PC-3 (cell line): ENCODE results near the gene ZC2HC1B. TPM values are rescaled to one million over a fixed set of nuclear protein-coding genes. Genes with fewer than 3 reads are reported as not detected.
"Not testable (repeated sequence)": the region's sequence is repeated elsewhere in the genome, so short reads cannot be mapped to it uniquely, and the experiment has no call there.

Source experiments
- ATAC-seq: fragments of 200-7000 bp; cut with Tn5 transposase; 2 replicates; pipeline ENCODE4 v1.9.1; 2020; ENCODE audit warnings: mild to moderate bottlenecking, moderate library complexity
- BruUV-seq: library from RNA; stranded (reverse); fragments of 400-500 nt; replicated peaks from 2 replicates; lab custom pipeline; 2021; lab: Mats Ljungman, UMichigan
- CTCF ChIA-PET: fragments of 300-600 bp; sonication (Branson Sonifier 250); formaldehyde crosslinking; loops from one replicate; lab custom pipeline; 2022; ENCODE audit warnings: antibody characterized with exemption; lab: Charles Lee
- POLR2A ChIA-PET: fragments of 300-600 bp; sonication (Branson Sonifier 250); formaldehyde crosslinking; loops from one replicate; lab custom pipeline; 2022; ENCODE audit warnings: antibody characterized with exemption; ENCODE audit not compliant: unreplicated experiment; lab: Charles Lee
- DNase-seq: peaks from one replicate; pipeline ENCODE4 v3.0.0-alpha.2; 2015
- H2AFZ ChIP-seq: fragments of 300-600 bp; sonication (generic); 2 replicates; pipeline ENCODE4 v1.6.0; 2016; ENCODE audit warnings: antibody characterized with exemption, low read length
- H3F3A ChIP-seq: fragments of 300-600 bp; sonication (generic); one replicate; pipeline ENCODE4 v1.6.0; 2017; ENCODE audit warnings: antibody characterized with exemption, low read length, control low read depth, mild to moderate bottlenecking; ENCODE audit not compliant: unreplicated experiment
- H3K27ac ChIP-seq: fragments of 300-600 bp; sonication (generic); 2 replicates; pipeline ENCODE4 v1.5.1; 2016; ENCODE audit warnings: mild to moderate bottlenecking, low read length
- H3K27me3 ChIP-seq: fragments of 300-600 bp; sonication (generic); 2 replicates; pipeline ENCODE4 v1.6.1; 2016; ENCODE audit warnings: low read length, mixed read lengths
- H3K36me3 ChIP-seq: fragments of 300-600 bp; sonication (generic); 2 replicates; pipeline ENCODE4 v1.6.1; 2016; ENCODE audit warnings: low read depth, mixed run types, low read length, mixed read lengths
- H3K4me1 ChIP-seq: fragments of 300-600 bp; sonication (generic); 2 replicates; pipeline ENCODE4 v1.5.1; 2016; ENCODE audit warnings: low read length; ENCODE audit not compliant: insufficient read depth
- H3K4me2 ChIP-seq: fragments of 300-600 bp; sonication (generic); 2 replicates; pipeline ENCODE4 v1.6.0; 2016; ENCODE audit warnings: low read length
- H3K4me3 ChIP-seq: fragments of 300-600 bp; sonication (generic); 2 replicates; pipeline ENCODE4 v1.5.1; 2016; ENCODE audit warnings: mild to moderate bottlenecking, low read length, mixed read lengths
- H3K79me2 ChIP-seq: fragments of 300-600 bp; sonication (generic); 2 replicates; pipeline ENCODE4 v1.6.1; 2017; ENCODE audit warnings: low read length, mixed read lengths
- H3K9ac ChIP-seq: fragments of 300-600 bp; sonication (generic); 2 replicates; pipeline ENCODE4 v1.6.0; 2016; ENCODE audit warnings: mild to moderate bottlenecking, low read length
- H3K9me2 ChIP-seq: fragments of 300-600 bp; sonication (generic); replicated peaks from 2 replicates; pipeline ENCODE4 v1.6.1; 2016; ENCODE audit warnings: mixed run types, low read length, mixed read lengths
- H3K9me3 ChIP-seq: fragments of 300-600 bp; sonication (generic); 2 replicates; pipeline ENCODE4 v1.6.1; 2016; ENCODE audit warnings: low read length, mixed read lengths
- H4K20me1 ChIP-seq: fragments of 300-600 bp; sonication (generic); 2 replicates; pipeline ENCODE4 v1.6.1; 2016; ENCODE audit warnings: low read length, mixed read lengths
- CTCF ChIP-seq: fragments of 300-600 bp; sonication (generic); conservative IDR thresholded peaks from 2 replicates; pipeline ENCODE4 v1.5.1; 2017; ENCODE audit warnings: antibody characterized with exemption, low read depth, mild to moderate bottlenecking, low read length
- EZH2 ChIP-seq: fragments of 300-600 bp; sonication (generic); IDR thresholded peaks from one replicate; pipeline ENCODE4 v1.6.1; 2017; ENCODE audit warnings: antibody characterized with exemption, mild to moderate bottlenecking, low read length; ENCODE audit not compliant: unreplicated experiment
- EZH2phosphoT487 ChIP-seq: fragments of 300-600 bp; sonication (generic); IDR thresholded peaks from 2 replicates; pipeline ENCODE4 v1.6.1; 2018; ENCODE audit warnings: mild to moderate bottlenecking, antibody characterized with exemption, low read length, borderline replicate concordance
- intact Hi-C: fragments of 100-400 bp; cut with micrococcal nuclease; formaldehyde crosslinking; loops from 2 replicates; pipeline ENCODE4 v1.9.0; 2023
- total RNA-seq: library from RNA; depleted of rRNA; stranded (reverse); fragments of >200 nt; gene quantifications from 2 replicates; pipeline ENCODE4 v1.2.3, GENCODE V29; 2014

ZC2HC1B gene
- total RNA-seq, 1 experiment from 2014 or later, result not detected

- intact Hi-C loops, result no loop called here
- no peak for ATAC-seq
- H2AFZ ChIP-seq, result no peak overlapping the region
- no peaks in the 10 kb centered on the region for H3K79me2 ChIP-seq
- TF ChIP-seq EZH2, result no peak
- no peak for TF ChIP-seq EZH2phosphoT487
- no peak for TF ChIP-seq CTCF
- no peaks in the 10 kb centered on the region for H3K27me3 ChIP-seq
- H3K4me3 ChIP-seq, result no peak overlapping the region
- BruUV-seq, result no TSS peak
- no peak overlapping the region for H3K27ac ChIP-seq
- no peaks in the 10 kb centered on the region for H3K9me3 ChIP-seq
- no peaks in the 10 kb centered on the region for H3K4me1 ChIP-seq
- no peak overlapping the region for H3K9ac ChIP-seq
- H3K9me2 ChIP-seq, result no peaks in the 10 kb centered on the region
- no peak overlapping the region for H3K4me2 ChIP-seq
- H4K20me1 ChIP-seq, result no peaks in the 10 kb centered on the region
- DNase-seq, result no peak
- no peaks in the 10 kb centered on the region for H3F3A ChIP-seq
- ChIA-PET POLR2A (no interaction called here), CTCF (no interaction called here)
- H3K36me3 ChIP-seq, result no peaks in the 10 kb centered on the region
Measured at GRCh38 chr6:143911028-143911427, 46.8 kb downstream of the ZC2HC1B start.

GRCh38 chr6:143912671-143913070 lies 48.4 kb downstream of the ZC2HC1B start:
- H3K36me3 ChIP-seq, result no peaks in the 10 kb centered on the region
- DNase-seq, result no peak
- H3K27ac ChIP-seq, result no peak overlapping the region
- CTCF ChIA-PET, result no interaction called here
- BruUV-seq, result no TSS peak
- H3K4me3 ChIP-seq, result no peak overlapping the region
- POLR2A ChIA-PET, result no interaction called here
- H3K27me3 ChIP-seq, result no peaks in the 10 kb centered on the region
- H3K9ac ChIP-seq, result no peak overlapping the region
- no peaks in the 10 kb centered on the region for H3K4me1 ChIP-seq
- H3K9me2 ChIP-seq, result no peaks in the 10 kb centered on the region
- no peaks in the 10 kb centered on the region for H4K20me1 ChIP-seq
- no peak for ATAC-seq
- H3F3A ChIP-seq, result no peaks in the 10 kb centered on the region
- H3K79me2 ChIP-seq, result no peaks in the 10 kb centered on the region
- H3K9me3 ChIP-seq, result no peaks in the 10 kb centered on the region
- TF ChIP-seq EZH2 (no peak), EZH2phosphoT487 (no peak), CTCF (no peak)
- no peak overlapping the region for H2AFZ ChIP-seq
- no peak overlapping the region for H3K4me2 ChIP-seq
- intact Hi-C loops, result no loop called here

GRCh38 chr6:143917026-143917425 lies 52.8 kb downstream of the ZC2HC1B start:
- H3K9me2 ChIP-seq, H3K4me1 ChIP-seq, H2AFZ ChIP-seq, H3K27ac ChIP-seq, intact Hi-C loops, H3K36me3 ChIP-seq, H3K4me2 ChIP-seq, BruUV-seq, DNase-seq, POLR2A ChIA-PET, H3K9me3 ChIP-seq, CTCF ChIA-PET, H3K79me2 ChIP-seq, H3K9ac ChIP-seq, H3K27me3 ChIP-seq, H4K20me1 ChIP-seq, H3F3A ChIP-seq, H3K4me3 ChIP-seq, ATAC-seq: not testable (repeated sequence)
